ENCODE results near the gene ITGA6.
A peak's percentile ranks its signal among the peaks of the same experiment; 100 is the strongest.

The ITGA6 gene

GRCh38 chr2:172435606-172435911 is 8.2 kb downstream of the ITGA6 start:
- no peak for TF ChIP-seq KLF10 (tag by site-specific recombination; IDR thresholded peaks at IDR 0.05)
- TF ChIP-seq ZNF23 (tag by site-specific recombination; IDR thresholded peaks at IDR 0.05; ENCODE audit: borderline replicate concordance), result no peak
- no peak for TF ChIP-seq AEBP2 (tag by site-specific recombination; IDR thresholded peaks at IDR 0.05; ENCODE audit: borderline replicate concordance)
- no peak for TF ChIP-seq ZNF560 (tag by site-specific recombination; IDR thresholded peaks at IDR 0.05; ENCODE audit: borderline replicate concordance)
- TF ChIP-seq ZNF701 (tag by site-specific recombination; IDR thresholded peaks at IDR 0.05), result no peak
- TF ChIP-seq REPIN1 (tag by site-specific recombination; IDR thresholded peaks at IDR 0.05; ENCODE audit: low read depth), result no peak
- TF ChIP-seq, protein P1, sequence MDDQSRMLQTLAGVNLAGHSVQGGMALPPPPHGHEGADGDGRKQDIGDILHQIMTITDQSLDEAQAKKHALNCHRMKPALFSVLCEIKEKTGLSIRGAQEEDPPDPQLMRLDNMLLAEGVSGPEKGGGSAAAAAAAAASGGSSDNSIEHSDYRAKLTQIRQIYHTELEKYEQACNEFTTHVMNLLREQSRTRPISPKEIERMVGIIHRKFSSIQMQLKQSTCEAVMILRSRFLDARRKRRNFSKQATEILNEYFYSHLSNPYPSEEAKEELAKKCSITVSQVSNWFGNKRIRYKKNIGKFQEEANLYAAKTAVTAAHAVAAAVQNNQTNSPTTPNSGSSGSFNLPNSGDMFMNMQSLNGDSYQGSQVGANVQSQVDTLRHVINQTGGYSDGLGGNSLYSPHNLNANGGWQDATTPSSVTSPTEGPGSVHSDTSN (CRISPR knock-in tag; IDR thresholded peaks at IDR 0.05), result no peak
- TF ChIP-seq ZNF658 (tag by site-specific recombination; IDR thresholded peaks at IDR 0.05), result no peak
- no peak for TF ChIP-seq ZBTB11 (tag by site-specific recombination; conservative IDR thresholded peaks at IDR 0.05; ENCODE audit: low read depth)
- no peak for TF ChIP-seq ZNF24 (tag by site-specific recombination; IDR thresholded peaks at IDR 0.05)
- no peak for TF ChIP-seq ZNF174 (tag by site-specific recombination; IDR thresholded peaks at IDR 0.05)
- no peak for TF ChIP-seq BCL6B (tag by site-specific recombination; IDR thresholded peaks at IDR 0.05)
- TF ChIP-seq ZSCAN30 (tag by site-specific recombination; IDR thresholded peaks at IDR 0.05), result no peak
- TF ChIP-seq GFI1B (tag by site-specific recombination; IDR thresholded peaks at IDR 0.05), result no peak
- POLR2A ChIA-PET, result interaction anchor here (0.7 kb wide), 1 partner anchor 8 kb away, joined by 6 read pairs; the partner anchor contains the start of gene ITGA6

GRCh38 chr2:172436889-172437288 is 9.5 kb downstream of the ITGA6 start:
- Histone ChIP-seq H3K4me1 (ENCODE audit: control insufficient read depth, insufficient read depth, low read length) (peaks cover 26% of the 10 kb centered on the region), H3K27ac (ENCODE audit: extremely low read depth, low read depth, low read length) (no peak overlapping the region), H3K9me3 (ENCODE audit: control insufficient read depth, insufficient read depth, low read depth, low read length) (no peaks in the 10 kb centered on the region), H3K36me3 (ENCODE audit: control insufficient read depth in 2 of 2, insufficient read depth in 1 of 2, low read length in 2 of 2) (no peaks in the 10 kb centered on the region), H3K4me3 (ENCODE audit: low read depth, low read length) (no peak overlapping the region)
- ChIA-PET POLR2A (no interaction called here), CTCF (interaction anchor here (0.5 to 0.8 kb wide), 2 partner anchors 12 to 14 kb away, joined by 3 read pairs; no protein-coding TSS in a partner anchor)
- TF ChIP-seq ZEB2 (tag by site-specific recombination; IDR thresholded peaks at IDR 0.05) (no peak), ZNF623 (tag by site-specific recombination; IDR thresholded peaks at IDR 0.05) (peak; percentile 22; the same call in 1 of the 2 replicates)

More at GRCh38 chr2:172435606-172435911, 8.2 kb downstream of the ITGA6 start:
- Histone ChIP-seq H3K4me3 (ENCODE audit: low read depth, low read length) (no peak overlapping the region), H3K9me3 (ENCODE audit: control insufficient read depth, insufficient read depth, low read depth, low read length) (no peaks in the 10 kb centered on the region), H3K27ac (ENCODE audit: extremely low read depth, low read depth, low read length) (no peak overlapping the region), H3K4me1 (ENCODE audit: control insufficient read depth, insufficient read depth, low read length) (peaks cover 22% of the 10 kb centered on the region), H3K36me3 (ENCODE audit: control insufficient read depth in 2 of 2, insufficient read depth in 1 of 2, low read length in 2 of 2) (no peaks in the 10 kb centered on the region)
- CTCF ChIA-PET, result interaction anchor here (1.0 kb wide), 1 partner anchor 25 kb away, joined by 3 read pairs; no protein-coding TSS in a partner anchor

Data from HEK293 (cell line).